BLaER1 treated with 17β-estradiol and CSF1 and Interleukin-3, amounts not matched to agents 10 nM and 100 nM (cell line): ENCODE results near the gene MEGF6.

ENCODE experiments used
- H3K27ac ChIP-seq, 11 experiments: shearing (Covaris generic); formaldehyde crosslinking; 2 replicates each; pipeline ENCODE4 v1.8.1; 2022
- H3K27me3 ChIP-seq, 11 experiments: shearing (Covaris generic); formaldehyde crosslinking; 2 replicates each; pipeline ENCODE4 v1.8.1; 2022
- H3K36me3 ChIP-seq, 11 experiments: shearing (Covaris generic); formaldehyde crosslinking; 2 replicates each; pipeline ENCODE4 v1.8.1; 2022
- H3K4me1 ChIP-seq, 10 experiments: shearing (Covaris generic); formaldehyde crosslinking; 2 replicates each; pipeline ENCODE4 v1.8.1; 2022
- H3K4me2 ChIP-seq, 11 experiments: shearing (Covaris generic); formaldehyde crosslinking; 2 replicates each; pipeline ENCODE4 v1.8.1; 2022
- H3K4me3 ChIP-seq, 10 experiments: shearing (Covaris generic); formaldehyde crosslinking; 2 replicates each; pipeline ENCODE4 v1.8.1; 2022
- H3K9ac ChIP-seq, 11 experiments: shearing (Covaris generic); formaldehyde crosslinking; 2 replicates each; pipeline ENCODE4 v1.8.1; 2022
- H3K9me3 ChIP-seq, 11 experiments: shearing (Covaris generic); formaldehyde crosslinking; replicated peaks in 1 of 11; 2 replicates each; pipeline ENCODE4 v1.8.1; 2022
- H4K20me1 ChIP-seq, 11 experiments: shearing (Covaris generic); formaldehyde crosslinking; 2 replicates each; pipeline ENCODE4 v1.8.1; 2022
- Cebpa-rat ChIP-seq, 11 experiments: shearing (Covaris generic); IDR thresholded peaks; 2 replicates each; pipeline ENCODE4 v1.8.1; 2022

MEGF6 gene

DNA sequence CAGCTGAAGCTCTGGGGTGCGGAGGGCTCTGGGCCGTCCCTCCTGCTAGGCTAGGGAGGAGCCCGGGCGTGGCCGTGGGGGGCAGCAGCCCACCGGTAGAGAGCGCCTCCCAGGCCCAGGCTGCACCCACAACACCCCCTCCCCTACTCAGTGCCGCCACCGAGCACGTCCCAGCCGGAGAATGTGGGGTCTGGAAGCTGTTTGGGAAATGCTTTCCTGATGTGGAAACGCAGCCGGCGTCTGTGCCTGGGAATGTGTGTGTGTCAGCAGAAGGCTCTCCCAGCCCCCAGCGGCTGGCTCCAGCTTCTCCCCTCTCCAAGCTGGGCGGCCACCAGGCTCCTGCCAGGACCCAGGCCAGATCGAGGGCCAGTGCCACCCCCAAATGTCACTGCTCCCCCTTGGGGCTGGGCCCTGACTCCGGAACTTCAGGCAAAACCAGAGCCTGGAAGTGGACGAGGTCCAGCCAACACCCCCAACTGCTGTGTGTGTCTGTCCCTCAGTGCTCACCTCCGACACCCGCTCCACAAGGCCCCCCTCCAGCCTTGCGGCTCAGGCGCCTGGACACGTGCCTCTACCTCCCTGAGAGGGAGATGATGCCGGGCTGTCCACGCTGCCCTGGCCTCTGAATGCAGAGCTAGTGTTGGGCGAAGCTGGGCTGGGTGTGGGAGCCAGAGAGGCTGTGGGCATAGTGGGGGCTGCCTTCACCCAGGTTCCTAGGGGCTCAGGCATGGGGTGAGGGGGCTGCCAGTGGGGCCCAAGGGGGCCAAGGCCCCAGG is 74.7 kb downstream of the MEGF6 start:
- TF ChIP-seq Cebpa-rat (IDR thresholded peaks at IDR 0.05) = no peak
- Histone ChIP-seq H3K27ac (no peak overlapping the region), H3K27me3 (no peaks in the 10 kb centered on the region), H3K9me3 (no peaks in the 10 kb centered on the region), H3K36me3 (no peaks in the 10 kb centered on the region), H3K4me1 (peaks cover 29 to 97% (median 84%) of the 10 kb centered on the region in 10 experiments), H3K4me2 (peak overlapping the region in 9 of 11 experiments; percentile 80 to 98 (median 92); a peak in 18 of 22 replicates), H3K4me3 (no peak overlapping the region), H4K20me1 (peaks cover 0 to 99% (median 99%) of the 10 kb centered on the region in 11 experiments; a peak in 18 of 22 replicates), H3K9ac (peak overlapping the region in 1 of 11 experiments; percentile 3; a peak in 1 of 22 replicates)

DNA sequence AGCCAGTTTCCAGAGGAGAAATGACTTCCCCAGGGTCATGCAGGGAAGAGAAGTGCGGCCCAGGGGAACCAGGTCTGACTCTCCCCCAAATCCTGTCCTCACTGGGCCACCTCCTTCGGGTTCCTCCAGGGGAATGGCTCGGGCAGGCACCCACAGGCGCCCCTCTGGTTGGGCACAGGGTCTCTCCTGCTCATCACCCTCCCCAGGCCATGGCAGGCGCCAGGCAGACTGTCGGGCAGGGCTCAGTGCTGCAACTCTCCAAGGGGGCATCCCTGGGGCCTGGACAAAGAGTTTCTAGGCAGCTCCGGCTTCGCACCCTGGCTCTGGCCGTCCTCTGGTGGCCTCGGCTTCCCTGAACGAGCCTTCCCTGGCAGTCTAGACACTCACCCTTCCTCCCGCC is 75.6 kb downstream of the MEGF6 start:
- Histone ChIP-seq H3K27me3 (no peaks in the 10 kb centered on the region), H3K4me3 (no peak overlapping the region), H3K4me2 (peak overlapping the region in 10 of 11 experiments; percentile 19 to 98 (median 91); a peak in 19 of 22 replicates), H4K20me1 (peaks cover 0 to 95% (median 90%) of the 10 kb centered on the region in 11 experiments; a peak in 18 of 22 replicates), H3K4me1 (peaks cover 25 to 89% (median 77%) of the 10 kb centered on the region in 10 experiments), H3K27ac (no peak overlapping the region), H3K9me3 (no peaks in the 10 kb centered on the region), H3K36me3 (no peaks in the 10 kb centered on the region), H3K9ac (peak overlapping the region in 2 of 11 experiments; percentile 34 to 41; a peak in 1 of 22 replicates)
- no peak for TF ChIP-seq Cebpa-rat (IDR thresholded peaks at IDR 0.05)

DNA sequence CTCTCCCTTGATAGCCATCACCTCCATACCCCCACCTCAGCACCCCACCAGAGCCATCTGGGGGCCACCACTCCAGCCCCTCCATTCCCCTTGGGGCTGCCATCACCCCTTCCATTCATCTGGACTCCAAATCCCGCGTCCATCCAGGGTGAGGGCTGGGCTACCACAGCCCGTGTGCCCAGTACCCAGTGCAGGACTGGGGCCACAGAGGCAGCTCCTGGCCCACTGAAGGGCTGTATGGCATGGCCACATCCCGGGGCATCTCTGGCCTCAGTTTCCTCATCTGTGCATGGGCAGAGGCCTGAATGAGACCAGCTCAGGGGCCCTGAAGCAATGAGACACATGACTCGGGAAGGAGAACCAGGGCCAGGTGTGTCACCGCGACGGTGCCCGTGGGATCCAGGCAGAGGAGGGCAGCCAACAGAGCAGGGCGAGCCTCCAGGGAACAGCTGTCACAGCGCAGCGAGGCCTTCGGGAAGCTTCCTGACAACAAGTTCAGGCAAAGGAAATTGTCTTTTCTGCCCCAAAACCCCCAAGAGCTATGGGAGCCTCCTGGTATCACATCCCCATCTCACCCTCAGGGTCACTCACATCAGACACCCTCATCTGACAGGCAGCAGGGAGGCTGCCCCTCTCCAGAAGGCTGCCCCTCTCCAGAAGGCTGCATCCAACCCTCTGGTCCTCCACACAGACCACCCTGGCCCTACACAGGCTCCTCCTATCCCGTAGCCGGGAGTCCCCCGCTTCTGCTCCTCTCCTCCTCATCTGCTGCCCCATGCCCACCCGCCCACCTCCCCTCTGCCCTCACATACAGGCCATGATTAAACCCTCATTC is 76.3 kb downstream of the MEGF6 start:
- Histone ChIP-seq H4K20me1 (peaks cover 0 to 95% (median 89%) of the 10 kb centered on the region in 11 experiments; a peak in 18 of 22 replicates), H3K9me3 (no peaks in the 10 kb centered on the region), H3K36me3 (no peaks in the 10 kb centered on the region), H3K27ac (no peak overlapping the region), H3K9ac (peak overlapping the region in 4 of 11 experiments; percentile 2 to 24 (median 12); a peak in 4 of 22 replicates), H3K4me3 (no peak overlapping the region), H3K4me2 (peak overlapping the region in 10 of 11 experiments; percentile 9 to 98 (median 91); a peak in 19 of 22 replicates), H3K27me3 (peaks cover 0 to 3% (median 0%) of the 10 kb centered on the region in 11 experiments; a peak in 2 of 22 replicates), H3K4me1 (peaks cover 31 to 89% (median 77%) of the 10 kb centered on the region in 10 experiments)
- TF ChIP-seq Cebpa-rat (IDR thresholded peaks at IDR 0.05) = no peak

DNA sequence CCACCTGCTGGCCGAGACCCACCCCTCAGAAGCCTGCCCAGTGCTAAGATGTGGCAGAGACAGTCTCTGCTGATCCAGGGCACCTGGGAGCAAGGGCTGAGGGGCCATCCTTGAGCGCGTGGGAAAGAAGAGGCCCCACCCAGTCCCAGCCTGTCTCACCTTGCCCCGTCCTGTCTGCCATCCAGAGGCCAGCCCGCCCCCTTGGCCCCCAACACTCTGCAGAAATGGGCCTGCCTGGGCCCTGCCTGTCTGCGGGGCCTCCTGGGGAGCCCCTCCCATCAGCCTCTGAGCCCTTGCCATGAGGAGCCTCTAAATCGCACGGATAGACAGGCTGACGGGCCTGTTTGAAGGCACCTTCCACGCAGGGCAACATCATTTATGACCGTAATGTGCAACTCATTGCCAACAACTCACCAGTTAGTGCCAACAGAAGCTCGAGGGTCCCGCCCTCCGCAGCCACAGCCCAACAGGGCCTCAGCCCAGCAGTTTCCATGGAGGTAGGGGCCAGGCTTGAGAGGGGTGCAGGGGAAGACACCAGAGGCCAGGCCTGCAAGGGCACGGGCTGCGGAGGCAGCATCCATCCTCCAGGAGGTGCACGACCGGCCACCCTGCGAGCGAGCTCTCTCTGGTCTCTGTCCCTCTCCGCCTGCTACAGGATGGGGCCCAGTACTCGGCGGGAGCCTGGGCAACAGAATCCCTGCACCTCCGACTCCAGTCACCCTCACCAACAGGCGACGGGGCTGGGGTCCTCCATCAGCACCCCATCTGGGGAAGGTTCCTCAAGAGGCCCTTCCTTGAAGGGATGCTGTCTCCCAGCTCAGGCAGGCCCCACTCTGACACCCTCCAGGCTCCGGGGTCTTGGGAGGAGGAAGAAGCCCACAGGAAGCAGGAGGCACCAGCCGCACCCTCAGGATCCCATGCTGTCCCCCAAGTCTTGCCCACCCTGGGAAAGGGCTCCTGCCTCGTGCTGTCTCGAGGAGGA is 78.0 kb downstream of the MEGF6 start:
- Histone ChIP-seq H3K9ac (no peak overlapping the region), H3K4me3 (no peak overlapping the region), H4K20me1 (peaks cover 0 to 95% (median 89%) of the 10 kb centered on the region in 11 experiments; a peak in 18 of 22 replicates)

GRCh38 chr1:3531928-3532327 is 79.4 kb downstream of the MEGF6 start:
- Histone ChIP-seq H3K4me2 (peak overlapping the region in 5 of 11 experiments; percentile 18 to 100 (median 32); a peak in 4 of 22 replicates), H3K9me3 (no peaks in the 10 kb centered on the region), H3K27me3 (peaks cover 0 to 5% (median 0%) of the 10 kb centered on the region in 11 experiments; a peak in 2 of 22 replicates), H4K20me1 (peaks cover 0 to 95% (median 87%) of the 10 kb centered on the region in 11 experiments; a peak in 19 of 22 replicates), H3K9ac (no peak overlapping the region), H3K27ac (no peak overlapping the region), H3K36me3 (peaks cover 0 to 6% (median 0%) of the 10 kb centered on the region in 11 experiments; a peak in 2 of 22 replicates), H3K4me1 (peaks cover 22 to 82% (median 68%) of the 10 kb centered on the region in 10 experiments), H3K4me3 (no peak overlapping the region)
- TF ChIP-seq Cebpa-rat (IDR thresholded peaks at IDR 0.05) = no peak

More for the DNA sequence above, 78.0 kb downstream of the MEGF6 start:
- H3K36me3 ChIP-seq = peaks cover 0 to 3% (median 0%) of the 10 kb centered on the region in 11 experiments; a peak in 1 of 22 replicates
- H3K27ac ChIP-seq = no peak overlapping the region
- TF ChIP-seq Cebpa-rat (IDR thresholded peaks at IDR 0.05) = no peak
- H3K4me2 ChIP-seq = peak overlapping the region in 7 of 11 experiments; percentile 12 to 98 (median 90); a peak in 10 of 22 replicates
- H3K27me3 ChIP-seq = peaks cover 0 to 5% (median 0%) of the 10 kb centered on the region in 11 experiments; a peak in 2 of 22 replicates
- H3K9me3 ChIP-seq = no peaks in the 10 kb centered on the region
- H3K4me1 ChIP-seq = peaks cover 37 to 88% (median 76%) of the 10 kb centered on the region in 10 experiments

DNA sequence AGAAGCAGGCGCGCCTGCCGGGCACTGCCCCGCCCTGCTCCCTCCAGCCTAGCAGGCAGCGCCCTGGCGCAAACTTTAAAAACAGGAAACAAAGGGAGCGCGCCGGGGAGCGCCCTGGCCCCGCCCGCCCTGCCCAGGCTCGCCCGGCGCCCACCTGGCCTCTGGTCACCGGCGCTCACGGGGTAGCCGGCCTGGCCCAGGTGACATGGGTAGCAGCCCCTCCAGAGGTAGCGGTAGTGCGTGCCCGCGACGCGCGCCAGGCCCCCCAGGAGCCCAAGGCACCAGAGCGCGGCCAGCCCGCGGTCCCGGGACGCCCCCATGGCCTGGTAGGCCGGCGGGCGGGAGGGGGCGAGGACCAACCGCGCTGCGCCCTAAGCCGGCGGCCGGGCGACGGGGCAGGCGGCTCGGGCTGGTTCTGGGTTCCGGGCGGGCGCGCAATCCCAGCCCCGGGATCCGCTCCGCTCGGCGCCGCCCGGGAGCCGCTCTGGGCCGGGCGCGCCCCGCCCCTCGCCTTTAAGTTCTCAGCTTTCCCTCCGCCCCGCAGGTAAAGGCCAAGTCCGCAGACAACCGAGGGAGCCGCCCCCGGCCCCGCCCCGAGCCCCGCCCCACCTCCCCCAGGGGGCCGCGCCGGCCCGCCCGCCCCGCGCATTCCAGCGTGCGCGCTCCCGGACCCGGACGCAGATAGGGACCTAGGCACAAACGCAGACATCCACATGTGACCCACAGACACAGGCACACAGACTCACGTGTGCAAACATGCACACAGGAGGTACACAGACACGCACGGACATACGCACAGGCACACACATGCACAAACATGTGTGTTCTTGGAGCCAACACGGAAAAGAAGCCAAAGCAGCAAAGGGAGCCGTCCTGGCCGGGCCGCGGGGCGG is 80.1 kb downstream of the MEGF6 start:
- Histone ChIP-seq H3K9me3 (no peaks in the 10 kb centered on the region), H4K20me1 (peaks cover 0 to 95% (median 87%) of the 10 kb centered on the region in 11 experiments; a peak in 20 of 22 replicates), H3K4me3 (peak overlapping the region; percentile 60 to 82 (median 70)), H3K4me2 (peak overlapping the region; percentile 94 to 100 (median 99)), H3K36me3 (peaks cover 0 to 6% (median 0%) of the 10 kb centered on the region in 11 experiments; a peak in 2 of 22 replicates), H3K9ac (peak overlapping the region; percentile 71 to 88 (median 77)), H3K27ac (peak overlapping the region; percentile 41 to 80 (median 70); a peak in 19 of 22 replicates), H3K4me1 (peaks cover 22 to 82% (median 68%) of the 10 kb centered on the region in 10 experiments), H3K27me3 (peaks cover 0 to 5% (median 0%) of the 10 kb centered on the region in 11 experiments; a peak in 2 of 22 replicates)
- TF ChIP-seq Cebpa-rat (IDR thresholded peaks at IDR 0.05) = no peak
